Measurements from ENCODE around the gene ZNF605. TPM values are rescaled to one million over a fixed set of nuclear protein-coding genes. Genes with fewer than 3 reads are reported as not detected.
A peak's percentile ranks its signal among the peaks of the same experiment; 100 is the strongest.

Gene ZNF605
- total and polyA plus RNA-seq, 9 of the 15 experiments (the other 6 are each of a cell fraction or from before 2014, with no cell fraction given): 0.45 to 1.1 (median 0.68) TPM

GRCh38 chr12:132887513-132888351, 68.4 kb downstream of the ZNF605 start, which contains the start of gene CHFR (continued):
- TF ChIP-seq HINFP (tag; conservative IDR thresholded peaks at IDR 0.05; ENCODE audit: low read depth) (no peak), ZNF239 (CRISPR knock-in tag; IDR thresholded peaks at IDR 0.05) (no peak), CTCFL (IDR thresholded peaks at IDR 0.05; ENCODE audit: borderline replicate concordance, insufficient read depth, low read depth, low read length, poor library complexity, severe bottlenecking) (no peak), ZFP36 (IDR thresholded peaks at IDR 0.05; ENCODE audit: low read depth, low read length, partially characterized antibody) (no peak), NUFIP1 (IDR thresholded peaks at IDR 0.05; ENCODE audit: partially characterized antibody) (no peak), CSDE1 (IDR thresholded peaks at IDR 0.05) (no peak), HNRNPLL (IDR thresholded peaks at IDR 0.05; ENCODE audit: low read depth, low read length, poor library complexity, severe bottlenecking) (peak; percentile 80), SRSF7 (optimal IDR thresholded peaks at IDR 0.05; ENCODE audit: low read depth, low read length) (no peak), SNAPC5 (CRISPR knock-in tag; IDR thresholded peaks at IDR 0.05) (no peak), ZBTB17 (CRISPR knock-in tag; IDR thresholded peaks at IDR 0.05) (peak; percentile 88), IRF2 (CRISPR knock-in tag; IDR thresholded peaks at IDR 0.05) (no peak), ZNF589 (CRISPR knock-in tag; IDR thresholded peaks at IDR 0.05; ENCODE audit: low read depth) (no peak), PRMT5 (CRISPR knock-in tag; IDR thresholded peaks at IDR 0.05) (no peak), MBD1 (CRISPR knock-in tag; IDR thresholded peaks at IDR 0.05) (peak; percentile 97), SAFB (IDR thresholded peaks at IDR 0.05; ENCODE audit: borderline replicate concordance, low read depth, low read length) (no peak), FOXJ2 (tag; IDR thresholded peaks at IDR 0.05) (no peak), SFPQ (IDR thresholded peaks at IDR 0.05; ENCODE audit: low read depth, low read length) (no peak), ZNF184 (CRISPR knock-in tag; IDR thresholded peaks at IDR 0.05) (no peak), PHB (CRISPR knock-in tag; IDR thresholded peaks at IDR 0.05) (no peak), ZNF124 (CRISPR knock-in tag; IDR thresholded peaks at IDR 0.05) (no peak), HEY1 (CRISPR knock-in tag; IDR thresholded peaks at IDR 0.05; ENCODE audit: borderline replicate concordance) (no peak)
